Cardiac muscle cell (in vitro differentiated cells and primary cell): Measurements from ENCODE around the gene KHDC4. TPM values are rescaled to one million over a fixed set of nuclear protein-coding genes. Genes with fewer than 3 reads are reported as not detected.

Experiments used
- DNase-seq, 2 donors: peaks; one replicate each; pipeline versions ENCODE4 v3.0.0 to v3.0.0-alpha.2; 2010 to 2017; ENCODE audit warnings: low read depth in 1 of 2, low spot score in 1 of 2
- H3K27ac ChIP-seq: fragments of 200-600 bp; sonication (generic); 2 replicates; pipeline ENCODE4 v1.5.1; 2016
- H3K27me3 ChIP-seq: fragments of 200-600 bp; sonication (generic); 2 replicates; pipeline ENCODE4 v1.6.0; 2016; ENCODE audit warnings: control low read depth
- H3K36me3 ChIP-seq: fragments of 200-600 bp; sonication (generic); 2 replicates; pipeline ENCODE4 v1.5.1; 2016; ENCODE audit warnings: control low read depth
- H3K4me1 ChIP-seq: fragments of 200-600 bp; sonication (generic); 2 replicates; pipeline ENCODE4 v1.8.1; 2017; ENCODE audit warnings: low read depth, mild to moderate bottlenecking, mixed run types
- H3K4me3 ChIP-seq: fragments of 200-600 bp; sonication (generic); 2 replicates; pipeline ENCODE4 v1.5.1; 2016; ENCODE audit warnings: mild to moderate bottlenecking
- H3K9me3 ChIP-seq: fragments of 200-600 bp; sonication (generic); 2 replicates; pipeline ENCODE4 v1.5.1; 2017; ENCODE audit warnings: low read depth, mild to moderate bottlenecking, control low read depth
- CTCF ChIP-seq: IDR thresholded peaks from 2 replicates; pipeline ENCODE4 v1.5.1; 2012; ENCODE audit warnings: low read depth, mild to moderate bottlenecking, low read length
- polyA plus RNA-seq: library from polyadenylated mRNA; unstranded; fragments of >200 nt; fragmentation: Nextera tagmentation; extraction: Ambion mirVana; gene quantifications from 2 replicates; pipeline ENCODE4 v1.2.1, GENCODE V29; 2016
- total RNA-seq: library from RNA; depleted of rRNA; stranded (reverse); fragments of >200 nt; gene quantifications from 2 replicates; pipeline ENCODE4 v1.2.3, GENCODE V29; 2016

The KHDC4 gene
- total and polyA plus RNA-seq, 2 experiments from 2014 or later: 26.6 to 86.4 TPM

GRCh38 chr1:155938220-155938627, 4.0 kb upstream of the KHDC4 start:
- no peaks in the 10 kb centered on the region for H3K36me3 ChIP-seq
- H3K4me1 ChIP-seq: peaks cover 24% of the 10 kb centered on the region
- no peak overlapping the region for H3K4me3 ChIP-seq
- DNase-seq: peak; percentile 77 to 79
- peak; percentile 69 for TF ChIP-seq CTCF
- H3K27me3 ChIP-seq: no peaks in the 10 kb centered on the region
- no peaks in the 10 kb centered on the region for H3K9me3 ChIP-seq
- no peak overlapping the region for H3K27ac ChIP-seq

- DNase-seq: no peak
- Histone ChIP-seq H3K36me3 (peaks cover 24% of the 10 kb centered on the region), H3K9me3 (no peaks in the 10 kb centered on the region), H3K4me1 (peaks cover 29% of the 10 kb centered on the region), H3K27ac (peak overlapping the region; percentile 89), H3K27me3 (no peaks in the 10 kb centered on the region), H3K4me3 (peak overlapping the region; percentile 75)
- no peak for TF ChIP-seq CTCF
Measured at GRCh38 chr1:155934936-155935590, 850 bp upstream of the KHDC4 start.

- no peaks in the 10 kb centered on the region for H3K9me3 ChIP-seq
- peak overlapping the region; percentile 89 for H3K27ac ChIP-seq
- peaks cover 34% of the 10 kb centered on the region for H3K36me3 ChIP-seq
- no peak for TF ChIP-seq CTCF
- peaks cover 28% of the 10 kb centered on the region for H3K4me1 ChIP-seq
- DNase-seq: no peak
- H3K4me3 ChIP-seq: peak overlapping the region; percentile 75
- no peaks in the 10 kb centered on the region for H3K27me3 ChIP-seq
Measured at GRCh38 chr1:155933591-155934096, 569 bp downstream of the KHDC4 start.

GRCh38 chr1:155932487-155932886, 1.7 kb downstream of the KHDC4 start:
- no peak for TF ChIP-seq CTCF
- H3K4me3 ChIP-seq: peak overlapping the region; percentile 0
- no peak overlapping the region for H3K27ac ChIP-seq
- peaks cover 24% of the 10 kb centered on the region for H3K4me1 ChIP-seq
- no peak for DNase-seq
- no peaks in the 10 kb centered on the region for H3K9me3 ChIP-seq
- peaks cover 40% of the 10 kb centered on the region for H3K36me3 ChIP-seq
- H3K27me3 ChIP-seq: no peaks in the 10 kb centered on the region

- Histone ChIP-seq H3K36me3 (peaks cover 44% of the 10 kb centered on the region), H3K27ac (no peak overlapping the region), H3K9me3 (no peaks in the 10 kb centered on the region), H3K4me3 (peak overlapping the region; percentile 0), H3K27me3 (no peaks in the 10 kb centered on the region), H3K4me1 (peaks cover 24% of the 10 kb centered on the region)
- DNase-seq: no peak
- no peak for TF ChIP-seq CTCF
Measured at GRCh38 chr1:155932081-155932480, 2.1 kb downstream of the KHDC4 start.
